ENCODE results near the gene GNPNAT1. TPM values are rescaled to one million over a fixed set of nuclear protein-coding genes. Genes with fewer than 3 reads are reported as not detected.
"Not testable (repeated sequence)": the region's sequence is repeated elsewhere in the genome, so short reads cannot be mapped to it uniquely, and the experiment has no call there.

Gene GNPNAT1
- polyA plus RNA-seq, 2 of the 4 experiments (the other 2 are of a cell fraction), result 48.6 to 74.3 TPM

DNA sequence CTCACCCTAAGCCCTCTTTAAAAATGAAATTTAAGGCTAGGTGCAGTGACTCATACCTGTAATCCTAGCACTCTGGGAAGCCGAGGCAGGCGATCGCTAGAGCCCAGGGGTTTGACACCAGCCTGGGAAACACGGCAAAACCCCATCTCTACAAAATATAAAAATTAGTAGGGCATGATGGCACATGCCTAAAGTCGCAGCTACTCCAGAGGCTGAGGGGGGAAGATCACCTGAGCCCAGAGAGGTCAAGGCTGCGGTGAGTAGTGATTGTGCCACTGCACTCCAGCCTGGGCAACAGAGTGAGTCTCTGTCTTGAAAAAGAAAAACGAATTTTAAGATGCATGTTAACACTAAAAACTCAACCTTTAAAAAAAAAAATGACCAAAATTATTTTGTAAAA lies 12.7 kb downstream of the GNPNAT1 start:
- no peaks in the 10 kb centered on the region for H3K9me3 ChIP-seq
- peaks cover 20% of the 10 kb centered on the region; the same call in 2 of the 3 replicates for H3K4me1 ChIP-seq
- FAIRE-seq (no peak), ATAC-seq (no peak), DNase-seq (ENCODE audit: low read depth in 1 of 2, low spot score in 1 of 2) (no peak)
- 78% methylated on average over 7 of the region's 7 CpGs for WGBS (ENCODE audit: missing lambda C conversion rate)
- TF ChIP-seq HEYL (CRISPR knock-in tag; IDR thresholded peaks at IDR 0.05) (no peak), RARB (CRISPR knock-in tag; IDR thresholded peaks at IDR 0.05) (no peak), ZSCAN20 (CRISPR knock-in tag; IDR thresholded peaks at IDR 0.05) (no peak), FOSB (CRISPR knock-in tag; IDR thresholded peaks at IDR 0.05) (no peak), RCOR1 (IDR thresholded peaks at IDR 0.05; ENCODE audit: low read depth, low read length) (no peak)
- TF ChIP-seq, protein P1, sequence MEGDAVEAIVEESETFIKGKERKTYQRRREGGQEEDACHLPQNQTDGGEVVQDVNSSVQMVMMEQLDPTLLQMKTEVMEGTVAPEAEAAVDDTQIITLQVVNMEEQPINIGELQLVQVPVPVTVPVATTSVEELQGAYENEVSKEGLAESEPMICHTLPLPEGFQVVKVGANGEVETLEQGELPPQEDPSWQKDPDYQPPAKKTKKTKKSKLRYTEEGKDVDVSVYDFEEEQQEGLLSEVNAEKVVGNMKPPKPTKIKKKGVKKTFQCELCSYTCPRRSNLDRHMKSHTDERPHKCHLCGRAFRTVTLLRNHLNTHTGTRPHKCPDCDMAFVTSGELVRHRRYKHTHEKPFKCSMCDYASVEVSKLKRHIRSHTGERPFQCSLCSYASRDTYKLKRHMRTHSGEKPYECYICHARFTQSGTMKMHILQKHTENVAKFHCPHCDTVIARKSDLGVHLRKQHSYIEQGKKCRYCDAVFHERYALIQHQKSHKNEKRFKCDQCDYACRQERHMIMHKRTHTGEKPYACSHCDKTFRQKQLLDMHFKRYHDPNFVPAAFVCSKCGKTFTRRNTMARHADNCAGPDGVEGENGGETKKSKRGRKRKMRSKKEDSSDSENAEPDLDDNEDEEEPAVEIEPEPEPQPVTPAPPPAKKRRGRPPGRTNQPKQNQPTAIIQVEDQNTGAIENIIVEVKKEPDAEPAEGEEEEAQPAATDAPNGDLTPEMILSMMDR (IDR thresholded peaks at IDR 0.05), result no peak
- CTCF ChIA-PET, result interaction anchor here (1.3 kb wide), 1 partner anchor 10 kb away, joined by 3 read pairs; no protein-coding TSS in a partner anchor
- H3K4me3 ChIP-seq, result no peak overlapping the region
- no peak overlapping the region for H3K4me2 ChIP-seq
- POLR2A ChIA-PET, result no interaction called here
- H3K27ac ChIP-seq, result no peak overlapping the region

GRCh38 chr14:52776816-52777215 lies 14.6 kb downstream of the GNPNAT1 start:
- CTCF ChIA-PET, result interaction anchor here (0.6 to 1.4 kb wide), 2 partner anchors 35 to 50 kb away, joined by 3 to 5 read pairs; no protein-coding TSS in a partner anchor

GRCh38 chr14:52769887-52770286 lies 21.5 kb downstream of the GNPNAT1 start:
- Histone ChIP-seq H3K27ac (no peak overlapping the region), H3K4me2 (no peak overlapping the region), H3K4me1 (no peaks in the 10 kb centered on the region), H3K9me3 (no peaks in the 10 kb centered on the region), H3K4me3 (no peak overlapping the region)
- DNase-seq (ENCODE audit: low read depth in 1 of 2, low spot score in 1 of 2), result no peak
- no peak for TF ChIP-seq GATA3 (IDR thresholded peaks at IDR 0.05; ENCODE audit: borderline replicate concordance)
- TF ChIP-seq MYC (IDR thresholded peaks at IDR 0.05; ENCODE audit: borderline replicate concordance, low read length), result no peak
- TF ChIP-seq JUNB (IDR thresholded peaks at IDR 0.05), result no peak
- no peak for TF ChIP-seq CEBPB (IDR thresholded peaks at IDR 0.05)
- no peak for FAIRE-seq
- ChIA-PET POLR2A (interaction anchor here (0.6 kb wide), 1 partner anchor 180 kb away, joined by 3 read pairs; no protein-coding TSS in a partner anchor), CTCF (no interaction called here)
- no peak for ATAC-seq

More at GRCh38 chr14:52776816-52777215, 14.6 kb downstream of the GNPNAT1 start:
- H3K4me3 ChIP-seq, result no peak overlapping the region
- 0 out of 5 replicates have a peak, but pooled peaks of 1 of the 2 experiments have one; percentile 12 for TF ChIP-seq RAD21 (conservative IDR thresholded peaks at IDR 0.05 in 1 of 2, IDR thresholded peaks at IDR 0.05 in 1 of 2)
- TF ChIP-seq, protein P2, sequence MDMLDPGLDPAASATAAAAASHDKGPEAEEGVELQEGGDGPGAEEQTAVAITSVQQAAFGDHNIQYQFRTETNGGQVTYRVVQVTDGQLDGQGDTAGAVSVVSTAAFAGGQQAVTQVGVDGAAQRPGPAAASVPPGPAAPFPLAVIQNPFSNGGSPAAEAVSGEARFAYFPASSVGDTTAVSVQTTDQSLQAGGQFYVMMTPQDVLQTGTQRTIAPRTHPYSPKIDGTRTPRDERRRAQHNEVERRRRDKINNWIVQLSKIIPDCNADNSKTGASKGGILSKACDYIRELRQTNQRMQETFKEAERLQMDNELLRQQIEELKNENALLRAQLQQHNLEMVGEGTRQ (IDR thresholded peaks at IDR 0.05), result no peak
- DNase-seq (ENCODE audit: low read depth in 1 of 2, low spot score in 1 of 2) (no peak), ATAC-seq (no peak), FAIRE-seq (no peak)
- H3K4me2 ChIP-seq, result no peak overlapping the region
- H3K9me3 ChIP-seq, result no peaks in the 10 kb centered on the region
- 90% methylated on average over 7 of the region's 7 CpGs for WGBS (ENCODE audit: missing lambda C conversion rate)
- H3K4me1 ChIP-seq, result peaks cover 13% of the 10 kb centered on the region; the same call in 2 of the 3 replicates
- POLR2A ChIA-PET, result no interaction called here
- no peak overlapping the region for H3K27ac ChIP-seq

GRCh38 chr14:52767058-52767833 lies 24.2 kb downstream of the GNPNAT1 start:
- TF ChIP-seq ZFP36 (IDR thresholded peaks at IDR 0.05; ENCODE audit: borderline replicate concordance, partially characterized antibody) (no peak), ZC3H11A (IDR thresholded peaks at IDR 0.05) (no peak), POLR2AphosphoS2 (conservative IDR thresholded peaks at IDR 0.05; ENCODE audit: low read length) (no peak), ZNF302 (CRISPR knock-in tag; IDR thresholded peaks at IDR 0.05) (no peak), HOXA7 (CRISPR knock-in tag; IDR thresholded peaks at IDR 0.05) (no peak), HDAC2 (IDR thresholded peaks at IDR 0.05) (no peak)
- ChIA-PET CTCF (interaction anchor here (1.8 kb wide), 1 partner anchor 23 kb away, joined by 4 read pairs; no protein-coding TSS in a partner anchor), POLR2A (no interaction called here)
- 84% methylated on average over 3 of the region's 3 CpGs for whole genome bisulfite sequencing (ENCODE audit: missing lambda C conversion rate)
- H3K4me3 ChIP-seq, result no peak overlapping the region
- no peak overlapping the region for H3K27ac ChIP-seq
- FAIRE-seq (peak; percentile 36), ATAC-seq (no peak), DNase-seq (ENCODE audit: low read depth in 1 of 2, low spot score in 1 of 2) (no peak)
- H3K4me2 ChIP-seq, result no peak overlapping the region
- no peaks in the 10 kb centered on the region for H3K9me3 ChIP-seq
- no peaks in the 10 kb centered on the region for H3K4me1 ChIP-seq

DNA sequence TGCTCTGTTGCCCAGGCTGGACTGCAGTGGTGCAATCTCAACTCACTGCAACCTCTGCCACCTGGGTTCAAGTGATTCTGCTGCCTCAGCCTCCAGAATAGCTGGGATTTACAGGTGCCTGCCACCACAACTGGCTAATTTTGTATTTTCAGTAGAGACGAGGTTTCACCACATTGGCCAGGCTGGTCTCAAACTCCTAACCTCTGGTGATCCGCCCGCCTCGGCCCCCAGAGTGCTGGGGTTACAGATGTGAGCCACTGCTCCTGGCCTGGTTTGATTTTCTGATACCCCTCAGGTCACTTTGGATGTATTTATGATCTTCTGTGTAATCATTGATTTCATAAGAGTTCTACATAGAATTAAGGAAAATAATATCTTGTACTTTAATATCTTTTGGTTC lies 28.5 kb downstream of the GNPNAT1 start:
- 91% methylated on average over 4 of the region's 4 CpGs for WGBS (ENCODE audit: missing lambda C conversion rate)
- POLR2A ChIA-PET, ATAC-seq: not testable (repeated sequence)

More for the DNA sequence above, 28.5 kb downstream of the GNPNAT1 start:
- not testable (repeated sequence) for H3K27ac ChIP-seq; H3K4me2 ChIP-seq; H3K4me1 ChIP-seq; DNase-seq (ENCODE audit: low read depth in 1 of 2, low spot score in 1 of 2); H3K9me3 ChIP-seq; H3K4me3 ChIP-seq; FAIRE-seq
- CTCF ChIA-PET, result interaction anchor here (1.1 kb wide), 1 partner anchor 10 kb away, joined by 4 read pairs; no protein-coding TSS in a partner anchor

Measured in A549 (cell line).